Nephron progenitor cell (in vitro differentiated cells): ENCODE measurements around the gene CCL2.

Source experiments
- DNase-seq: peaks from one replicate; pipeline ENCODE4 v3.0.0; 2021
- H3K27ac Mint-ChIP-seq: 2 replicates; pipeline ENCODE4 v1.8.0; 2021; ENCODE audit warnings: mild to moderate bottlenecking, moderate library complexity, mixed read lengths
- H3K27me3 Mint-ChIP-seq: 2 replicates; pipeline ENCODE4 v1.8.0; 2021; ENCODE audit warnings: mild to moderate bottlenecking, low read depth, mixed read lengths; ENCODE audit not compliant: poor library complexity
- H3K36me3 Mint-ChIP-seq: 2 replicates; pipeline ENCODE4 v1.8.0; 2021; ENCODE audit warnings: low read depth, mixed read lengths
- H3K4me1 Mint-ChIP-seq: 2 replicates; pipeline ENCODE4 v1.8.0; 2021; ENCODE audit warnings: mixed read lengths
- H3K4me3 Mint-ChIP-seq: 2 replicates; pipeline ENCODE4 v1.8.0; 2021; ENCODE audit warnings: mild to moderate bottlenecking, moderate library complexity, mixed read lengths
- H3K9me3 Mint-ChIP-seq: 2 replicates; pipeline ENCODE4 v1.8.0; 2021; ENCODE audit warnings: mild to moderate bottlenecking, moderate library complexity, mixed read lengths
- TF ChIP-seq, protein P1 (sequence below): fragments of 200-600 bp; sonication (generic); IDR thresholded peaks from 2 replicates; pipeline ENCODE4 v1.5.0; 2021; ENCODE audit warnings: antibody characterized with exemption

CCL2 gene

DNA sequence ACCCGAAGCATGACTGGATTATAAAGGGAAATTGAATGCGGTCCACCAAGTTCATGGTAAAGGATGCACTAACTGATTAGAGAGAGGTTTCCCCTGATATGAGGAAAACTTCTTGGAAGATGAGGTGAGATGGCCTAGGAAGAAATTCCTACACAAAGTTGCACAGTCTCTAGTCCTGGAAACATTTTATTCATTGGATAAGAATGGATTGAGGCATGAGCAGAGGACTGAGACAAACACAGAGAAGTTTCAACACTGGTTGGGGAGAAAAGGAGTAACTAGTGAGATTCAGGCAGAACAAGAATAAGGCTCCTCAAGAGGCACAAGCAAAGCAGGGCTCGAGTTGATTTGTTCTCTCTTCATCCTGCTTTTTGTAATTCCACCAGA lies 2.0 kb upstream of the CCL2 start:
- DNase-seq, result no peak
- no peaks in the 10 kb centered on the region for H3K36me3 Mint-ChIP-seq
- TF ChIP-seq, protein P1, sequence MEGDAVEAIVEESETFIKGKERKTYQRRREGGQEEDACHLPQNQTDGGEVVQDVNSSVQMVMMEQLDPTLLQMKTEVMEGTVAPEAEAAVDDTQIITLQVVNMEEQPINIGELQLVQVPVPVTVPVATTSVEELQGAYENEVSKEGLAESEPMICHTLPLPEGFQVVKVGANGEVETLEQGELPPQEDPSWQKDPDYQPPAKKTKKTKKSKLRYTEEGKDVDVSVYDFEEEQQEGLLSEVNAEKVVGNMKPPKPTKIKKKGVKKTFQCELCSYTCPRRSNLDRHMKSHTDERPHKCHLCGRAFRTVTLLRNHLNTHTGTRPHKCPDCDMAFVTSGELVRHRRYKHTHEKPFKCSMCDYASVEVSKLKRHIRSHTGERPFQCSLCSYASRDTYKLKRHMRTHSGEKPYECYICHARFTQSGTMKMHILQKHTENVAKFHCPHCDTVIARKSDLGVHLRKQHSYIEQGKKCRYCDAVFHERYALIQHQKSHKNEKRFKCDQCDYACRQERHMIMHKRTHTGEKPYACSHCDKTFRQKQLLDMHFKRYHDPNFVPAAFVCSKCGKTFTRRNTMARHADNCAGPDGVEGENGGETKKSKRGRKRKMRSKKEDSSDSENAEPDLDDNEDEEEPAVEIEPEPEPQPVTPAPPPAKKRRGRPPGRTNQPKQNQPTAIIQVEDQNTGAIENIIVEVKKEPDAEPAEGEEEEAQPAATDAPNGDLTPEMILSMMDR, result no peak
- H3K27ac Mint-ChIP-seq, result no peak overlapping the region
- H3K27me3 Mint-ChIP-seq, result peaks cover 36% of the 10 kb centered on the region
- H3K9me3 Mint-ChIP-seq, result no peaks in the 10 kb centered on the region
- peaks cover 28% of the 10 kb centered on the region for H3K4me1 Mint-ChIP-seq
- no peak overlapping the region for H3K4me3 Mint-ChIP-seq

DNA sequence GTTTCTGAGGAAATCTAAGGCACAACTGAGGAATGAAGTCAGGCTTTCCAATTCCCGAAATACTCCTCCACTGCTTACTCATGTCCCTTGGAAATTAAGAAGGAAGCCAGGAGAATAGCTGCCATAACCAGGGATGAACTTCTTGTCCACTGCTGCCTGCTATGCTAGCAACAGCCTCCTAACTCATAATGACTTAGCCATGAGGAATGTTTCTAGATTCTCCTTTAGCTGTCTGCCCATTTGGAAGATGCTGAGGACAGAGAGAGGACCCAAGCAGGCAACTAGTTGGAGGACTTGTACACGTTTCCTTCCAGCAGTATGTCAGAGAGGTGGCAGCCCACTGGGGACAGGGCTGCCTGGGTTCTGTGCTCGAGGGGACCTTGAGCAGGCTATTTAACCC lies 939 bp upstream of the CCL2 start:
- Mint-ChIP-seq H3K4me1 (peaks cover 38% of the 10 kb centered on the region), H3K9me3 (no peaks in the 10 kb centered on the region), H3K36me3 (no peaks in the 10 kb centered on the region), H3K4me3 (no peak overlapping the region), H3K27ac (no peak overlapping the region), H3K27me3 (peaks cover 34% of the 10 kb centered on the region)
- TF ChIP-seq, protein P1, result no peak
- DNase-seq, result no peak

- Mint-ChIP-seq H3K36me3 (no peaks in the 10 kb centered on the region), H3K27me3 (peaks cover 31% of the 10 kb centered on the region), H3K9me3 (no peaks in the 10 kb centered on the region), H3K4me1 (peaks cover 45% of the 10 kb centered on the region), H3K4me3 (peak overlapping the region; percentile 82), H3K27ac (no peak overlapping the region)
- TF ChIP-seq, protein P1, result no peak
- DNase-seq, result no peak
Observed at GRCh38 chr17:34255381-34255732, 272 bp downstream of the CCL2 start.

DNA sequence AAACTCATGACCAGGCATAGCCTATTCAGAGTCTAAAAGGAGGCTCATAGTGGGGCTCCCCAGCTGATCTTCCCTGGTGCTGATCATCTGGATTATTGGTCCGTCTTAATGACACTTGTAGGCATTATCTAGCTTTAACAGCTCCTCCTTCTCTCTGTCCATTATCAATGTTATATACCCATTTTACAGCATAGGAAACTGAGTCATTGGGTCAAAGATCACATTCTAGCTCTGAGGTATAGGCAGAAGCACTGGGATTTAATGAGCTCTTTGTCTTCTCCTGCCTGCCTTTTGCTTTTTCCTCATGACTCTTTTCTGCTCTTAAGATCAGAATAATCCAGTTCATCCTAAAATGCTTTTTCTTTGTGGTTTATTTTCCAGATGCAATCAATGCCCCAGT lies 756 bp downstream of the CCL2 start:
- TF ChIP-seq, protein P1, result no peak
- Mint-ChIP-seq H3K27me3 (peaks cover 31% of the 10 kb centered on the region), H3K4me3 (peak overlapping the region; percentile 25), H3K36me3 (no peaks in the 10 kb centered on the region), H3K4me1 (peaks cover 45% of the 10 kb centered on the region), H3K9me3 (no peaks in the 10 kb centered on the region), H3K27ac (no peak overlapping the region)
- DNase-seq, result no peak

- TF ChIP-seq, protein P1, result no peak
- no peaks in the 10 kb centered on the region for H3K9me3 Mint-ChIP-seq
Observed at GRCh38 chr17:34257299-34257985, 2.4 kb downstream of the CCL2 start.

GRCh38 chr17:34257986-34258326 lies 2.9 kb downstream of the CCL2 start:
- H3K36me3 Mint-ChIP-seq, result no peaks in the 10 kb centered on the region
- peaks cover 26% of the 10 kb centered on the region for H3K27me3 Mint-ChIP-seq
- H3K4me1 Mint-ChIP-seq, result peaks cover 35% of the 10 kb centered on the region
- H3K4me3 Mint-ChIP-seq, result no peak overlapping the region
- no peak overlapping the region for H3K27ac Mint-ChIP-seq
- TF ChIP-seq, protein P1, result no peak
- no peak for DNase-seq
- H3K9me3 Mint-ChIP-seq, result no peaks in the 10 kb centered on the region

More at GRCh38 chr17:34257299-34257985, 2.4 kb downstream of the CCL2 start:
- H3K4me1 Mint-ChIP-seq, result peaks cover 40% of the 10 kb centered on the region
- no peak for DNase-seq
- H3K27ac Mint-ChIP-seq, result no peak overlapping the region
- no peak overlapping the region for H3K4me3 Mint-ChIP-seq
- no peaks in the 10 kb centered on the region for H3K36me3 Mint-ChIP-seq
- H3K27me3 Mint-ChIP-seq, result peaks cover 28% of the 10 kb centered on the region
